ENCODE measurements around the gene NR2F2.

GRCh38 chr15:96356494-96357455 lies 26.3 kb downstream of the NR2F2 start:
- no peak for TF ChIP-seq POLR2A (IDR thresholded peaks at IDR 0.05; ENCODE audit: low read depth, low read length)
- peak; percentile 12; the same call in 1 of the 2 replicates for TF ChIP-seq POU2F2 (IDR thresholded peaks at IDR 0.05; ENCODE audit: low read depth, low read length)
- TF ChIP-seq POLR2AphosphoS5 (IDR thresholded peaks at IDR 0.05; ENCODE audit: low read depth, low read length) = no peak
- TF ChIP-seq TAF1 (IDR thresholded peaks at IDR 0.05; ENCODE audit: low read depth, low read length) = no peak
